ENCODE data around the gene BTD.

- TF ChIP-seq POLR2AphosphoS5 (IDR thresholded peaks at IDR 0.05; ENCODE audit: low read depth) (no peak), CTCF (conservative IDR thresholded peaks at IDR 0.05; ENCODE audit: low read depth in 2 of 2) (no peak), EZH2 (IDR thresholded peaks at IDR 0.05; ENCODE audit: low read depth, unreplicated experiment) (no peak), CREB1 (CRISPR knock-in tag; IDR thresholded peaks at IDR 0.05; ENCODE audit: low read depth) (no peak), REST (IDR thresholded peaks at IDR 0.05; ENCODE audit: unreplicated experiment) (no peak), EZH2phosphoT487 (IDR thresholded peaks at IDR 0.05; ENCODE audit: unreplicated experiment) (no peak), JUNB (IDR thresholded peaks at IDR 0.05; ENCODE audit: unreplicated experiment) (no peak), ZNF462 (CRISPR knock-in tag; IDR thresholded peaks at IDR 0.05) (no peak), ETS1 (IDR thresholded peaks at IDR 0.05) (no peak), ZNF331 (CRISPR knock-in tag; IDR thresholded peaks at IDR 0.05; ENCODE audit: low read depth) (no peak), NANOG (IDR thresholded peaks at IDR 0.05; ENCODE audit: borderline replicate concordance) (no peak), ZNF114 (CRISPR knock-in tag; IDR thresholded peaks at IDR 0.05) (no peak), STAT1 (IDR thresholded peaks at IDR 0.05; ENCODE audit: unreplicated experiment) (no peak)
Observed at GRCh38 chr3:15660055-15660935, 58.8 kb downstream of the BTD start.
